ENCODE results near the gene VPREB3. TPM values are rescaled to one million over a fixed set of nuclear protein-coding genes. Genes with fewer than 3 reads are reported as not detected.

VPREB3 gene
- total and polyA plus RNA-seq, 12 donors, result 2.2 to 42.2 (median 19.4) TPM

GRCh38 chr22:23781511-23782183, 27.4 kb upstream of the VPREB3 start:
- intact Hi-C loops (cut with DNase I), result no loop called here
- H3K36me3 ChIP-seq (replicated peaks in 1 of 2), result no peaks in the 10 kb centered on the region
- peaks cover 6 to 7% of the 10 kb centered on the region in 2 donors for H3K4me1 ChIP-seq (replicated peaks in 1 of 2)
- no peak for DNase-seq
- TF ChIP-seq CTCF (IDR thresholded peaks at IDR 0.05) (no peak), POLR2A (IDR thresholded peaks at IDR 0.05) (no peak)
- no peak overlapping the region for H3K4me3 ChIP-seq
- H3K9me3 ChIP-seq (replicated peaks in 1 of 3), result no peaks in the 10 kb centered on the region
- H3K27me3 ChIP-seq, result no peaks in the 10 kb centered on the region
- no peak overlapping the region for H3K27ac ChIP-seq
- 62 to 88% (median 79%) methylated on average over 8 to 14 of the region's 14 CpGs for WGBS, 4 donors

- no peaks in the 10 kb centered on the region for H3K9me3 ChIP-seq (replicated peaks in 1 of 3)
- no peak overlapping the region for H3K4me3 ChIP-seq
- intact Hi-C loops (cut with DNase I), result no loop called here
- WGBS, 4 donors, result 71 to 91% (median 78%) methylated on average over 11 to 15 of the region's 15 CpGs
- no peaks in the 10 kb centered on the region for H3K36me3 ChIP-seq (replicated peaks in 1 of 2)
- peaks cover under 1% of the 10 kb centered on the region in 2 donors for H3K4me1 ChIP-seq (replicated peaks in 1 of 2)
- DNase-seq, result no peak
- TF ChIP-seq POLR2A (IDR thresholded peaks at IDR 0.05), result no peak
- no peaks in the 10 kb centered on the region for H3K27me3 ChIP-seq
- no peak overlapping the region for H3K27ac ChIP-seq
These were observed 26.8 kb upstream of the VPREB3 start for GRCh38 chr22:23781065-23781464.

GRCh38 chr22:23780146-23780748, 26.0 kb upstream of the VPREB3 start:
- Histone ChIP-seq H3K27me3 (no peaks in the 10 kb centered on the region), H3K4me3 (no peak overlapping the region), H3K27ac (no peak overlapping the region), H3K36me3 (replicated peaks in 1 of 2) (no peaks in the 10 kb centered on the region), H3K9me3 (replicated peaks in 1 of 3) (no peaks in the 10 kb centered on the region), H3K4me1 (replicated peaks in 1 of 2) (no peaks in the 10 kb centered on the region)
- WGBS, 4 donors, result 87 to 100% (median 90%) methylated on average over 1 to 20 of the region's 20 CpGs
- no peak for TF ChIP-seq CTCF (IDR thresholded peaks at IDR 0.05)
- TF ChIP-seq POLR2A (IDR thresholded peaks at IDR 0.05), result no peak
- no peak for DNase-seq
- intact Hi-C loops (cut with DNase I), result no loop called here

- intact Hi-C loops (cut with DNase I), result no loop called here
- Histone ChIP-seq H3K4me1 (replicated peaks in 1 of 2) (no peaks in the 10 kb centered on the region), H3K36me3 (replicated peaks in 1 of 2) (no peaks in the 10 kb centered on the region), H3K4me3 (no peak overlapping the region), H3K9me3 (replicated peaks in 1 of 3) (no peaks in the 10 kb centered on the region), H3K27ac (no peak overlapping the region), H3K27me3 (no peaks in the 10 kb centered on the region)
- TF ChIP-seq POLR2A (IDR thresholded peaks at IDR 0.05) (no peak), CTCF (IDR thresholded peaks at IDR 0.05) (no peak)
- WGBS, 4 donors, result 74 to 89% (median 84%) methylated on average over 5 of the region's 5 CpGs
- no peak for DNase-seq
These were observed 25.5 kb upstream of the VPREB3 start for GRCh38 chr22:23779731-23780130.

- Histone ChIP-seq H3K27me3 (no peaks in the 10 kb centered on the region), H3K27ac (no peak overlapping the region), H3K4me1 (replicated peaks in 1 of 2) (no peaks in the 10 kb centered on the region), H3K4me3 (no peak overlapping the region), H3K36me3 (replicated peaks in 1 of 2) (no peaks in the 10 kb centered on the region), H3K9me3 (replicated peaks in 1 of 3) (no peaks in the 10 kb centered on the region)
- TF ChIP-seq POLR2A (IDR thresholded peaks at IDR 0.05), result no peak
- no peak for TF ChIP-seq CTCF (IDR thresholded peaks at IDR 0.05)
- intact Hi-C loops (cut with DNase I), result no loop called here
- 40 to 96% (median 89%) methylated on average over 1 to 16 of the region's 16 CpGs for WGBS, 4 donors
- no peak for DNase-seq
These were observed 24.9 kb upstream of the VPREB3 start for GRCh38 chr22:23779083-23779482.

All from adrenal gland (tissue), 12 donors.